ENCODE results near the gene SEMA6B.
A peak's percentile ranks its signal among the peaks of the same experiment; 100 is the strongest.

Gene SEMA6B

GRCh38 chr19:4504891-4505569, 54.5 kb downstream of the SEMA6B start:
- no peak for DNase-seq

- DNase-seq, result no peak
Observed at GRCh38 chr19:4504297-4504701, 55.2 kb downstream of the SEMA6B start.

- DNase-seq, result no peak
Observed at GRCh38 chr19:4503825-4504170, 55.7 kb downstream of the SEMA6B start.

- DNase-seq, result no peak
Observed at GRCh38 chr19:4503132-4503824, 56.2 kb downstream of the SEMA6B start.

- no peak for DNase-seq
Observed at GRCh38 chr19:4502282-4503131, 57.0 kb downstream of the SEMA6B start.

GRCh38 chr19:4501691-4502090, 57.8 kb downstream of the SEMA6B start:
- DNase-seq, result no peak

GRCh38 chr19:4500841-4501591, 58.5 kb downstream of the SEMA6B start:
- DNase-seq, result no peak

GRCh38 chr19:4499855-4500254, 59.6 kb downstream of the SEMA6B start:
- no peak for DNase-seq

- DNase-seq, result no peak
Observed at GRCh38 chr19:4499318-4499717, 60.2 kb downstream of the SEMA6B start.

GRCh38 chr19:4498694-4499093, 60.8 kb downstream of the SEMA6B start:
- no peak for DNase-seq

- no peak for DNase-seq
Observed at GRCh38 chr19:4497770-4498389, 61.6 kb downstream of the SEMA6B start.

GRCh38 chr19:4496304-4496703, 63.2 kb downstream of the SEMA6B start:
- no peak for DNase-seq

- peak; percentile 84 for DNase-seq
Observed at GRCh38 chr19:4495471-4495870, 64.0 kb downstream of the SEMA6B start.

GRCh38 chr19:4494691-4495064, 64.8 kb downstream of the SEMA6B start:
- DNase-seq, result no peak

- DNase-seq, result no peak
Observed at GRCh38 chr19:4493929-4494690, 65.4 kb downstream of the SEMA6B start.

GRCh38 chr19:4493104-4493928, 66.2 kb downstream of the SEMA6B start:
- no peak for DNase-seq

All from 8988T (cell line).